ENCODE data around the gene FOXA3.
"Not testable (repeated sequence)": the region's sequence is repeated elsewhere in the genome, so short reads cannot be mapped to it uniquely, and the experiment has no call there.

FOXA3 gene

GRCh38 chr19:45876411-45877197 is 12.5 kb downstream of the FOXA3 start:
- no peak for DNase-seq

DNA sequence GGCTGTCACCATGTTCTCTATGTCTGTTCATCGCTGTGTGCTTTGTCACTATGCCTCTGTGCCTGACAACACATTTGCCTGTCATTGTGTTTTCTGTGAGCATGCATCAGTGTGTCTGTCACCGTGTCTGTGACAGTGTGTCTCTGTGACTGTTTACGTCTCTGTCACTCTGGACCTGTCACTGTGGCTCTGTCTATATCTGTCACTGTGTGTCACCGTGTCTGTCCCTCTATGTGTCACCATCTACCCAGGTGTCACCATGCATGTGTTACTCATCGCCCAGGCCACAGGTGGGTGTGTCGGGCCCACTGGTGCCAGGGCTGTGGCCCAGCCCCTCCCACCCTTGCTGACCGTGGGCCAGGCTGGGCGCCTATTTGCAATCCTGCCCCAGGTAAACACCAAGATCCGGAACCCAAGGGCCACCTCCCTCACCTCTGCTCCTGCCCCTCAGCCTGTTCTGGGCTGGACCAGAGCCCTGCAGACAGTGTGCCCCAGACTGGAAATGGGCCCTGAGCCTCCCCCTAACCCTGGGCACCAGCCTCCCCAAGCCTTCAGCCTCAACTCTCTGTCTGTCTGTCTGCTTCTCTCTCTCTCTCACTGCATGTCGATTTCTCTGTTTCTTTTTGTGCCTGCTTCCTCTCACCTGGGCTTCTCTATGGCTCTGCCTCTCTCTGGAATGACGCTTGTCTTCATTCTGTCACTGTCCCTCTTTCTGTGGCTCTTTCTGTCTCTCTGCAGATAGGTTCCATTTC is 14.1 kb downstream of the FOXA3 start:
- no peak for DNase-seq

GRCh38 chr19:45879055-45879454 is 14.9 kb downstream of the FOXA3 start:
- DNase-seq = no peak

DNA sequence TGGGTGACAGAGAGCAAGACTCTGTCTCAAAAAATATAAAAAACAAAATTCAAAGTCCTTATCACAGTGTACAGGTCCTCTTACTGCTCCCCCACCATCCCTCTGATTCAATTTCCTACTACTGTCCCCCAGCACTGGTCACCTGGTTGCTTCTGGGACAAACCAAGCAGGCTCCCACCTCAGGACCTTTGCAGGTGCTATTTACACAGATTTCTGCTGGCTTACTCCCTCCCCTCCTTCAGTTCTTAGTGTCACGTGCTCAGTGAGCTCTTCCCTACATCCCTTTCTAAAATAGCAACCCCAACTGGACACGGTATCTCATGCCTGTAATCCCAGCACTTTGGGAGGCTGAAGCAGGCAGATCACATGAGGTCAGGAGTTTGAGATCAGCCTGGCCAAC is 15.8 kb downstream of the FOXA3 start:
- DNase-seq = no peak

- no peak for DNase-seq
Observed at GRCh38 chr19:45881082-45881908, 17.2 kb downstream of the FOXA3 start.

DNA sequence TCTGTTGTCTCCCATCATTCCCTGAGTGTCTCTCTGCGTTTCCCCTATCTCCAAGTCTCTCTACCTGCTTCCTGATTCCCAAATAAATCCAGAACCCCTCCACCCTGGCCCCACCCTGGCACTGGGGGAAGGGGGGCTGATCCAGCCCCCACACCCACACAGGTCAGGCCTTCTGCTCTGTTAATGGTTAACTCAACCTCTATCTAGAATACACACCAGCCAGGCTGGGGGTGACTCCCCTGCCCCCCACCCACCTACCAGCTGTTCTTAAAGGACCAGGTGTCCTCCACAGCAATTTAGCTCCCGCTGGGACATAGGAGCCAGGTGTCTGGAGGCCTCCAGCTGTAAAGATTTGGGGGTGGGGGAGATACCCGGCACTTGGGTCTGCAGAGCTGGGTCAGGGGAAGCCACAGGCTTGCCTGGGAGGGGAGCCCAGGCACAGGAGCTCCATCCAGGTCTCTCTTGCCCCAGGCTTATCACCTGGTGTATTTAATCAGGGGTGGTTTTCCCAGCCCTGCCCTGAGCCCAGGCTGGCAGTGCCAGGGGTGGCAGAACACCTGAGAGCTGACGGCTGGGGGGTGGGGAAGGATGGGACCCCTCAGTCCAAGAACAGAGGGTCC is 17.9 kb downstream of the FOXA3 start:
- DNase-seq = no peak

DNA sequence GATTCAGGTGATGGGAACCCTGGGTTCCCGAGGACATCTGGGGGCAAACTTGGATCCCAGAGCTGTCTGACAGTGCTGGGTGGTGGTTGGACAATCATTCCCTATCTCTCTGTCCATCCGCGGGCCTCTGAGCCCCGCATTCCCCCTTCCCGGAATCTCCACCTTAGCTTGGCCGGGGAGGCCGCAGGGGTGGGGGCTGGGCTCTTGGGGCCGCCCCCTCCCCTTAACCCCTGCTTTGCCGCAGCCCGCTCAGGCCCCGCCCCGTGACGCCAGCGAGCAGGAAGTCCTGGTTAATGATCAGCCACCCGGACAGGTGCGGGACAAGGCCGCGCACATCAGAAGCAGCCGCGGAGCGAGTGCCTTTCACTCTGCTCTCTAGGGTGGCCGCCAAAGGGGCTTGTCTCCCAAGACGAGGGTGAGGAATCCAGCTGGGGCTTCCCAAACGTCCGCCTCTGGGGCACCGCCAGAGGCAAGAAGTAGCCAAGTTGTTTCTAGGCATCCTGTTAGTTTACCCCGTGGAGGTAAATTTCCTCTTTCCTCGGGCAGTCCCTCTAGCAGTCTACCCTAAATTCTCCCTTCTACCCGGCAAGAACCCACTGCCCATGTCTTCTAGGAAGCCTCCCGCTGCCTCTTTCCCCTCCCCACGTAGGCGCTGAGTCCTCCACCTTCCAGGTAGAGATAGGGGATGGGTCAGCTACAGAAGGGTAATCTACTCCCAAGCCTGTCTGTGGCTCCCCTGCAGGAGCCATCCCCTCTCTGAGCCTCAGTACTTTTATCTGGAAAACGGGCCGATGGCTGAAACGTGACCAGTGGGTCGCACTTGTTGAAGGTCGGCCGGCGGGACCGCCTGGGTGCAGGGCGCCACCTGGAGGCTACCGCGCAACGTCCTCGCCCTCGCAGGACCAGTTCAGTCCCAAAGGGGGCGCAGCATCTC is 18.8 kb downstream of the FOXA3 start:
- DNase-seq = peak; percentile 62 to 76 (median 67)

- no peak for DNase-seq
Observed at GRCh38 chr19:45883586-45883880, 19.4 kb downstream of the FOXA3 start.

GRCh38 chr19:45883881-45884681 is 20.0 kb downstream of the FOXA3 start:
- no peak for DNase-seq

DNA sequence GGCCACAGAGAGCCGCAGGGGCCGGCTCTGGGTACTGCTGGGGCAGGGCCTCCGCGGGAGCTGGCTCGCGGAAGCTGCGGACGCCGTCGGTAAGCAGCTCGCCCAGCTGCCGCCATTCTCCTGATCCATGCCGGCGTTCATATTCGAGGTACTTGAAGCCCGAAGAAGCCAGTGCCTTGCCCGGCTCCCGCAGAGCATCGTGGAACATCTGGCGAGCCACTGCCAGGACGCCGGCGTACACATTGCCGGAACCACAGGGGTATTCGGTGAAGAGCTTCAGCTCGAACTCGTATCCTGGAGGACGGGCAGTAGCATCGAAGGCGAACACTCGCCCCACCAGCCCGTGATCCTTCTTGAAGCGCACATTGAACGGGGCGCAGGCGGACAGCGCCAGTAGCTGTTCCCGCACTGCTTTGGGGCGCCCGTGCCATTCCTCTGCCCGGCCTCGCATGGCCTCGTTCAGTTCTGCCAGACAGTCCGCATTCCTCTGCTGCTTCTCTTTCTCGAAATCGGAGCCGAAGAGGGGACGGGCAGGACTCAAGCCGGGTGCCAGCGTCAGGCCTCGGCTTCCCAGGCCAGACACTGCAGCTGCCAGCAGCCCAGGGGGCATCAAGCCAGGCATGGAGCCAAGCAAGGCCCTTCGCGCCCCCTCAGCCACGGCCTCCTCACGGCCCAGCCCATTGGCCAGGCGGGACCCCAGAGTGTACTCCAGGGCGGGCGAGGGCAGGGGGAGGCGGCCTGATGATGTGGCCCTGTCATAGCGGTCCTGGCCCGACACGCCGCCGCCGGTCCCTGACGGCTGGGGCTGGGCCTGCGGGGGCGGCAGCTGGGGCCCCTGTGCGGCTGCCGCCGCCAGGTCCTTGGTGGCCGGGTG is 20.8 kb downstream of the FOXA3 start:
- DNase-seq = no peak

GRCh38 chr19:45885556-45886426 is 21.7 kb downstream of the FOXA3 start, which contains the start of gene IRF2BP1:
Gene IRF2BP1, minus strand, starts transcription at chr19:45886141. Its CDS starts 367 bp downstream, at chr19:45885774.
- DNase-seq = peak; percentile 67 to 78 (median 72)

- DNase-seq = peak; percentile 67 to 75 (median 71)
Observed at GRCh38 chr19:45886427-45887199, 22.5 kb downstream of the FOXA3 start.

DNA sequence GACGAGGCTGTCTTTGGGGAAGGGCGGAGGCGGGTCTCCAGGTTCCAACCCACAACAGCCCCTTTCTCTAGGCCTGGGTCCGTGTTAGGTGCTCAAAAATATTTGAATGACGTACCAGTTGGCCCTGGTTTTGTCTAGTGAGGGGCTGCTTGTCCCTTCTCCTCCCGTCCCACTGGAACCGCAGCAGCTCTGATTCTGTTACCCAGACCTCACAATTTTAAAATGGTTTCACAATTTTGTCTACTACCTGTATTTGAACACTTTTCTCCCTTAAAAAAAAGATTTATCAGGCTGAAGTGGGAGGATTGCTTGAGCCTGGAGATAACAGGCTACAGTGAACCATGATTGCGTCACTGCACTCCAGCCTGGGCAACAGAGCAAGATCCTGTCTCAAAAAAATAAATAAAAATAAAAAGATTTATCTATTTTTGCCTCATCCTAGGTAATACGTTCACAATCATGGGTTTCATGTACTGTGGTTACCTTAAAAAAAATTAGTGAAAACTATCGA is 23.1 kb downstream of the FOXA3 start:
- DNase-seq = no peak

- no peak for DNase-seq
Observed at GRCh38 chr19:45889210-45889885, 25.2 kb downstream of the FOXA3 start.

- no peak for DNase-seq
Observed at GRCh38 chr19:45890877-45891276, 26.8 kb downstream of the FOXA3 start.

- DNase-seq = no peak
Observed at GRCh38 chr19:45895519-45895972, 31.4 kb downstream of the FOXA3 start.

DNA sequence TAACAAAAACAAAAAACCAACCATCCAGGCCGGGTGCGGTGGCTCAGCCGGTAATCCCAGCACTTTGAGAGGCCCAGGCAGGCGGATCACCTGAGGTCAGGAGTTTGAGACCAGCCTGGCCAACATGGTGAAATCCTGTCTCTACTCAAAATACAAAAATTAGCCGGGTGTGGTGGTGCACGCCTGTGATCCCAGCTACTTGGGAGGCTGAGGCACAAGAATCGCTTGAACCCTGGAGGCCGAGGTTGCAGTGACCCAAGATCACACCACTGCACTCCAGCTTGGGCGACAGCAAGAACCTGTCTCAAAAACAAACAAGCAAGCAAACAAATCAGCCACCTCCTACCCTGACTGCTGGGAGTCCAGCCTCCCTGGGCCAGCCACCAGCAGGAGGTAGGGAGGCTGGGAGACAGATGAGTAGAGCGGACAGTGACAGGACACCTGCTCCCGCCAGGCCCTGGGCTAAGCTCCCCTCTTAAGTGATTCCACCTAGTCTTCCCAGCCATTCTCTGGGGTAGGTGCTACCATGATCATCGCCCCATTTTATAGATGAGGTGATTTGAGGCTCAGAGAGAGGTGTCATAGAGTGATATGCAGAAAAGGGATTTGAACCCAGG is 32.0 kb downstream of the FOXA3 start:
- not testable (repeated sequence) for DNase-seq
